ENCODE measurements around the gene PLIN4. TPM values are rescaled to one million over a fixed set of nuclear protein-coding genes. Genes with fewer than 3 reads are reported as not detected.

PLIN4 gene
- total and polyA plus RNA-seq, 9 of the 15 experiments (the other 6 are each of a cell fraction or from before 2014, with no cell fraction given), result 0.04 to 0.16 (median 0.07) TPM; not detected in 3

- DNase-seq (ENCODE audit: extremely low read depth in 1 of 4, low spot score in 3 of 4) (peak; percentile 31 to 53 (median 42)), ATAC-seq (no peak), FAIRE-seq (no peak)
- H3K36me3 ChIP-seq (ENCODE audit: control insufficient read depth, insufficient read depth, low read length), result peaks cover 30% of the 10 kb centered on the region; the same call in 2 of the 3 replicates
- POLR2A ChIA-PET, result interaction anchor here (0.7 kb wide), 1 partner anchor 90 kb away, joined by 5 read pairs; no protein-coding TSS in a partner anchor
- no peak overlapping the region for H3K4me2 ChIP-seq (ENCODE audit: insufficient read depth, low read length)
- WGBS (ENCODE audit: insufficient coverage, low coverage, missing lambda C conversion rate), result 56% methylated on average over 5 of the region's 13 CpGs
- no TSS peak for BruUV-seq (replicated peaks)
- no peak overlapping the region for H2AFZ ChIP-seq (ENCODE audit: low read depth, low read length)
- no peaks in the 10 kb centered on the region for H3K9me3 ChIP-seq (replicated peaks; ENCODE audit: control insufficient read depth, insufficient read depth, low read depth, low read length)
- in situ Hi-C loops (cut with MboI) (no loop called here), intact Hi-C loops (cut with micrococcal nuclease) (no loop called here)
- H4K20me1 ChIP-seq (replicated peaks; ENCODE audit: control insufficient read depth, insufficient read depth, low read length), result peaks cover 4% of the 10 kb centered on the region; the same call in 1 of the 2 replicates
- H3K9me1 ChIP-seq (ENCODE audit: control insufficient read depth, insufficient read depth, low read length), result no peaks in the 10 kb centered on the region
- H3K4me3 ChIP-seq, result no peak overlapping the region
- H3K9ac ChIP-seq (ENCODE audit: insufficient read depth in 1 of 2, low read depth in 2 of 2, low read length in 2 of 2), result peak overlapping the region in 1 of 2 experiments; percentile 68; a peak in 1 of 4 replicates
- H3K27ac ChIP-seq (ENCODE audit: extremely low read depth, low read depth, low read length), result no peak overlapping the region
- H3K79me2 ChIP-seq (ENCODE audit: control insufficient read depth, insufficient read depth, low read length), result peaks cover 24% of the 10 kb centered on the region
- peaks cover 3 to 32% of the 10 kb centered on the region in 2 experiments; a peak in 4 of 5 replicates for H3K4me1 ChIP-seq (replicated peaks in 1 of 2; ENCODE audit: control insufficient read depth in 2 of 2, insufficient read depth in 2 of 2, low read length in 2 of 2)
- no peaks in the 10 kb centered on the region for H3K27me3 ChIP-seq (ENCODE audit: control insufficient read depth in 2 of 2, insufficient read depth in 2 of 2, low read length in 2 of 2)
- CTCF ChIA-PET (ENCODE audit: low intra/inter-chr PET ratio), result no interaction called here
- TF ChIP-seq POLR2AphosphoS5 (IDR thresholded peaks at IDR 0.05; ENCODE audit: control insufficient read depth, insufficient read depth, low read depth, low read length) (no peak), ZBTB11 (CRISPR knock-in tag; IDR thresholded peaks at IDR 0.05) (no peak), PHF8 (IDR thresholded peaks at IDR 0.05; ENCODE audit: borderline replicate concordance, low read length) (no peak), NFYB (IDR thresholded peaks at IDR 0.05; ENCODE audit: extremely low read depth, insufficient read length) (peak; percentile 76), ZNF354B (CRISPR knock-in tag; IDR thresholded peaks at IDR 0.05) (no peak), ZNF77 (CRISPR knock-in tag; IDR thresholded peaks at IDR 0.05) (no peak), ZFP36 (IDR thresholded peaks at IDR 0.05; ENCODE audit: low read depth, low read length, partially characterized antibody) (no peak), MYC (IDR thresholded peaks at IDR 0.05; ENCODE audit: low read depth, low read length) (no peak), MYC (CRISPR knock-in tag; IDR thresholded peaks at IDR 0.05; ENCODE audit: borderline replicate concordance, low read depth) (no peak), CHD4 (IDR thresholded peaks at IDR 0.05; ENCODE audit: insufficient read depth, insufficient replicate concordance, low read depth, low read length, poor library complexity, severe bottlenecking) (no peak), TAF15 (IDR thresholded peaks at IDR 0.05; ENCODE audit: low read depth, low read length) (no peak), ERF (CRISPR knock-in tag; IDR thresholded peaks at IDR 0.05) (no peak), GABPA (tag; conservative IDR thresholded peaks at IDR 0.05; ENCODE audit: low read depth) (peak; percentile 50)
- TF ChIP-seq, protein P1, sequence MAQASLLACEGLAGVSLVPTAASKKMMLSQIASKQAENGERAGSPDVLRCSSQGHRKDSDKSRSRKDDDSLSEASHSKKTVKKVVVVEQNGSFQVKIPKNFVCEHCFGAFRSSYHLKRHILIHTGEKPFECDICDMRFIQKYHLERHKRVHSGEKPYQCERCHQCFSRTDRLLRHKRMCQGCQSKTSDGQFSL (CRISPR knock-in tag; IDR thresholded peaks at IDR 0.05), result no peak
- TF ChIP-seq, protein P1 (tag; IDR thresholded peaks at IDR 0.05), result no peak
Observed at GRCh38 chr19:4474514-4475022, 43.7 kb downstream of the PLIN4 start.

All from K562 (cell line).